Body of pancreas (tissue), 4 donors: ENCODE data around the gene COL23A1. TPM values are rescaled to one million over a fixed set of nuclear protein-coding genes. Genes with fewer than 3 reads are reported as not detected.
"Not testable (repeated sequence)": the region's sequence is repeated elsewhere in the genome, so short reads cannot be mapped to it uniquely, and the experiment has no call there.

Experiments used
- ATAC-seq: fragments of 150-250 bp; one replicate; pipeline ENCODE4 v1.9.1; 2016
- DNase-seq, 4 donors: peaks; one replicate each; pipeline ENCODE4 v3.0.0-alpha.2; 2019
- H3K27ac ChIP-seq, 4 donors: fragments of 200-600 bp; sonication (generic); 1 replicate in 3 of 4; 2 replicates in 1 of 4; pipeline versions ENCODE4 v1.5.1 to v1.6.1; 2016 to 2019; ENCODE audit warnings: mild to moderate bottlenecking in 1 of 4, mixed read lengths in 1 of 4, moderate library complexity in 1 of 4
- H3K27me3 ChIP-seq, 2 donors: fragments of 200-600 bp; sonication (generic); one replicate each; pipeline ENCODE4 v1.6.0; 2016; ENCODE audit warnings: mild to moderate bottlenecking in 1 of 2
- H3K36me3 ChIP-seq, 2 donors: fragments of 200-600 bp; sonication (generic); replicated peaks in 1 of 2; 2 replicates each; pipeline ENCODE4 v1.5.1; 2016; ENCODE audit warnings: low read depth in 2 of 2; ENCODE audit not compliant: insufficient read depth in 1 of 2
- H3K4me1 ChIP-seq: fragments of 200-600 bp; sonication (generic); one replicate; pipeline ENCODE4 v1.6.0; 2016
- H3K4me3 ChIP-seq, 2 donors: fragments of 200-600 bp; sonication (generic); 1 replicate in 1 of 2; 2 replicates in 1 of 2; pipeline ENCODE4 v1.5.1; 2016 to 2019
- H3K9me3 ChIP-seq, 3 donors: fragments of 200-600 bp; sonication (generic); 1 replicate in 2 of 3; 2 replicates in 1 of 3; pipeline ENCODE4 v1.5.1; 2016
- POLR2A ChIP-seq, 3 donors: fragments of 450-650 bp; IDR thresholded peaks; one replicate each; pipeline ENCODE4 v1.6.1; 2016; ENCODE audit warnings: antibody characterized with exemption in 3 of 3, mild to moderate bottlenecking in 2 of 3
- WGBS, 2 donors: methylation state at CpG; one replicate each; pipeline ENCODE4 v1.1.5; 2017; 5-methylcytosine and 5-hydroxymethylcytosine counted together
- intact Hi-C: fragments of 100-400 bp; cut with DNase I; formaldehyde crosslinking; loops from one replicate; pipeline ENCODE4 v1.15.1; 2023
- total RNA-seq, 2 donors: library from RNA; depleted of rRNA; stranded (reverse); fragments of >200 nt; gene quantifications; one replicate each; pipeline ENCODE4 v1.1.0, GENCODE V29; 2016
- TF ChIP-seq, protein P1 (sequence below), 7 experiments: fragments of 450-650 bp in 4 of 7; fragments of 200-600 bp in 3 of 7; sonication (generic) in 3 of 7; IDR thresholded peaks; one replicate each; pipeline ENCODE4 v1.5.1; 2016 to 2019; ENCODE audit warnings: antibody characterized with exemption in 7 of 7

The COL23A1 gene
- total RNA-seq, 2 donors from 2014 or later, result not detected

DNA sequence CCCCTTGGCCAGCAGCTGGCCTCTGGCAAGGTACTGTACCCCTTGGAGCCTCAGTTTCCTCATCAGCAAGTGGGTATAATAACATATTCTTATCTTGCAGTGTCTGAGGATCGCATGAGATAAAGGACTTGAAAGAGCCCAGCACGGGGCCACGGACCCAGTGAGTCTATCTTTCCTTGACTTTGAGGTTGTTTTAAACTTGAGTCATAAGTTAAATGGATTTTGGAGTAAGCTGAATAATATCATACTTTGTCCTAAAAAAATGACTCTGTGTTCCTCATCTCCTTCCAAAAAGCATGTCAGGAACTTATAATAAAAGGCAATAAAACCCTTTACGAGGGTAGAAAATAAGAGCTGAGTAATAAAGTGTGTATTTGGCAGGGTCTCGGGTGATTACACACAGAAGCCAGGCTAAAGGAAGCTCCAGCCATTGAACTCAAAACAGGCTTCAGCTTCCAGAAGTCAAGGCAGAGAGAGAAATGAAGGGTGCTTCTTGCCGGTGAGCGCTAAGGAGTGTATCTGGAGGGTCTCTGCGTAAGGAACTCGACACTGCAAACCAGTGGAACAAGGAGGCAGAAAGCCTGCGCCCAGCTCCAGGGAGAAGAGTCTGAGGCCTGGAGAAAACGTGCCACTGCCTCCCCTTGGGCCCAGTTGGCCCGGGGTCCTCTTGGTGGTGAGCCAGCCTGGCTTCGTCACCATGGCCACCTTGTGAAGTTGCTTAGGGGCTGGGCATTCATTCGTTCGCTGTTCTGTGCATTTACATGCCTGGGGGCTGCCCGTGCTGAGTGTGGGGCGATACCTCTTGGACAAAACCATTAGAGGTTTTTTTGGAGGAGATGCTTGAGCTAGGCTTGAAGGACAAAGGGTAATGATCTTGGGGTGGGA lies 285.2 kb downstream of the COL23A1 start:
- H3K36me3 ChIP-seq, result no peaks in the 10 kb centered on the region
- ATAC-seq (no peak), DNase-seq (peak in 2 of 4 donors; percentile 0 to 5)
- no peak overlapping the region for H3K4me3 ChIP-seq
- no peaks in the 10 kb centered on the region for H3K27me3 ChIP-seq
- TF ChIP-seq POLR2A (IDR thresholded peaks at IDR 0.05), result no peak
- TF ChIP-seq, protein P1, sequence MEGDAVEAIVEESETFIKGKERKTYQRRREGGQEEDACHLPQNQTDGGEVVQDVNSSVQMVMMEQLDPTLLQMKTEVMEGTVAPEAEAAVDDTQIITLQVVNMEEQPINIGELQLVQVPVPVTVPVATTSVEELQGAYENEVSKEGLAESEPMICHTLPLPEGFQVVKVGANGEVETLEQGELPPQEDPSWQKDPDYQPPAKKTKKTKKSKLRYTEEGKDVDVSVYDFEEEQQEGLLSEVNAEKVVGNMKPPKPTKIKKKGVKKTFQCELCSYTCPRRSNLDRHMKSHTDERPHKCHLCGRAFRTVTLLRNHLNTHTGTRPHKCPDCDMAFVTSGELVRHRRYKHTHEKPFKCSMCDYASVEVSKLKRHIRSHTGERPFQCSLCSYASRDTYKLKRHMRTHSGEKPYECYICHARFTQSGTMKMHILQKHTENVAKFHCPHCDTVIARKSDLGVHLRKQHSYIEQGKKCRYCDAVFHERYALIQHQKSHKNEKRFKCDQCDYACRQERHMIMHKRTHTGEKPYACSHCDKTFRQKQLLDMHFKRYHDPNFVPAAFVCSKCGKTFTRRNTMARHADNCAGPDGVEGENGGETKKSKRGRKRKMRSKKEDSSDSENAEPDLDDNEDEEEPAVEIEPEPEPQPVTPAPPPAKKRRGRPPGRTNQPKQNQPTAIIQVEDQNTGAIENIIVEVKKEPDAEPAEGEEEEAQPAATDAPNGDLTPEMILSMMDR (IDR thresholded peaks at IDR 0.05), result no peak
- intact Hi-C loops, result no loop called here
- no peak overlapping the region for H3K27ac ChIP-seq
- H3K9me3 ChIP-seq, result no peaks in the 10 kb centered on the region
- H3K4me1 ChIP-seq, result no peaks in the 10 kb centered on the region
- WGBS, 2 donors, result 80 to 85% methylated on average over 17 of the region's 17 CpGs

DNA sequence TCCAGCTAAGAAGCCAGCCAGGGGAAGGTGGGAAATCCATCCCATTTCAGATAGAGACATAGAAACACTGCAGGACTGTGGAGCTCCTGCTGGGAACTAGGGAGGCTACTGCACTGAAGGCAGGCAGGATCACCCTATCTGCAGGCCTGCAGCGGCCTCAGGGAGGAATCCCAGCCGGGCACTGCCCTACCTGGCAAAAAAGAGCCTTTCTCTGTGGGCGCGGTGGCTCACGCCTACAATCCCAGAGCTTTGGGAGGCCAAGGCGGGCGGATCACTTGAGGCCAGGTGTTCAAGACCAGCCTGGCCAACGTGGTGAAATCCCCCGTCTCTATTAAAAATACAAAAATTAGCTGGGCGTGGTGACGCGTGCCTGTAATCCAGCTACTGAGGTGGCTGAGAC lies 286.2 kb downstream of the COL23A1 start:
- TF ChIP-seq POLR2A (IDR thresholded peaks at IDR 0.05), result no peak
- Histone ChIP-seq H3K36me3 (no peaks in the 10 kb centered on the region), H3K9me3 (no peaks in the 10 kb centered on the region), H3K27ac (no peak overlapping the region), H3K4me3 (no peak overlapping the region), H3K4me1 (no peaks in the 10 kb centered on the region), H3K27me3 (no peaks in the 10 kb centered on the region)
- WGBS, 2 donors, result 78 to 81% methylated on average over 7 to 12 of the region's 12 CpGs
- intact Hi-C loops, result no loop called here
- peak in 1 of 4 donors; percentile 7 for DNase-seq
- no peak for ATAC-seq

DNA sequence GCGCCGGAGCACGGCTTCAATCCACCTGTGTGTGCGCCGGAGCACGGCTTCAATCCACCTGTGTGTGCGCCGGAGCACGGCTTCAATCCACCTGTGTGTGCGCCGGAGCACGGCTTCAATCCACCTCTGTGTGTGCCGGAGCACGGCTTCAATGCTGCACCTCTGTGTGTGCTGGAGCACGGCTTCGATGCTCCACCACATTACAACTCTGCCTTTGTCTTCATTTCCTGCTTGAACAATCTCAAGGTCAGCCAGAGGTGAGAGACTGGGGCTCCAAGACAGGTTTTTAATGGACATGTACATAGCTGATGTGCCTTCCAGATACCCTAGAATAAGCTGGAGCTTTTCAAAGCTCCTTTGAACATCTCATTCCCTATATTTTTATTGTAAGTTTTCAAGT lies 287.9 kb downstream of the COL23A1 start:
- H3K36me3 ChIP-seq, H3K27ac ChIP-seq, H3K27me3 ChIP-seq, intact Hi-C loops, ATAC-seq, H3K4me3 ChIP-seq, DNase-seq, H3K9me3 ChIP-seq, H3K4me1 ChIP-seq: not testable (repeated sequence)
- 49 to 82% methylated on average over 8 to 15 of the region's 16 CpGs for WGBS, 2 donors

DNA sequence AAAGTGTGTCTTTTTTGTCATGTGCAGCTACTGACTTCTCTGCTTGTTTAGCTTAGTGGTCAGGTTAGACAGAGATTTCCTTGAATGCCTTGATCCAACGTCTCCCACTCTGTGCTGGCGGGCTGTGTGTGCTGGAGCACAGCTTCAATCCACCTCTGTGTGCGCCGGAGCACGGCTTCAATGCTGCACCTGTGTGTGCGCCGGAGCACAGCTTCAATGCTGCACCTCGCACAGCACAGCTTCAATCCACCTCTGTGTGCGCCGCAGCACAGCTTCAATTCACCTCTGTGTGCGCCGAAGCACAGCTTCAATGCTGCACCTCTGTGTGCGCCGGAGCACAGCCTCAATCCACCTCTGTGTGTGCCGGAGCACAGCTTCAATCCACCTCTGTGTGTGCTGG lies 288.6 kb downstream of the COL23A1 start:
- TF ChIP-seq POLR2A (IDR thresholded peaks at IDR 0.05), result no peak
- TF ChIP-seq, protein P1 (IDR thresholded peaks at IDR 0.05), result no peak
- Histone ChIP-seq H3K27ac (no peak overlapping the region), H3K9me3 (no peaks in the 10 kb centered on the region), H3K36me3 (no peaks in the 10 kb centered on the region), H3K27me3 (no peaks in the 10 kb centered on the region), H3K4me1 (no peaks in the 10 kb centered on the region), H3K4me3 (no peak overlapping the region)
- WGBS, 2 donors, result 85 to 90% methylated on average over 9 to 12 of the region's 15 CpGs
- no peak for DNase-seq
- intact Hi-C loops, result no loop called here
- ATAC-seq, result no peak

DNA sequence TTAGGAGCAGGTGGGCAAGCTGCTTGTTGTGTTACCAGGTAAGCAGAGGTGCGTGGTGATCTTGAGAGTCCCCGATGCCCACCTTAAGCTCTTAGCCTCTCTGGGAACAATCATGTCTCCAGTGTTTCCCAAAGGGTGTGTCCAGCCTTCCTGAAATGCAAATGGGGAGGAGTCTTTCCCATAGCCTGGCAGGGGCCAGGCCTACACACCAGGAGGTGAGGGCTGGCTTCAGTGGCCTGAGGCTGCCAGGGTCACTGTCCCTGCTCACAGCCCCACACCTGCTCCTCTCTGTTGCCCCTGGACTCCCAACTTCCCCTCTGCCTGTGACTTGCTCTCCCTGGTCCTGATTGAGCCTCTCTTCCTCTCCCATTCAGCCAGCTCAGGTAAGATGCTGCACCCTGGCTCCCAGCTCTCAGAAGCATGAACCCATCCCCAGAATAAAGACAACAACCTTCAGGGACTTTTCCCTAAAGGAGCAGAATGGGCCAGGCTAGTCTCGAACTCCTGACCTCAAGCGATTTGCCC lies 291.8 kb downstream of the COL23A1 start:
- H3K27ac ChIP-seq, result no peak overlapping the region
- WGBS, 2 donors, result 87 to 88% methylated on average over 2 to 4 of the region's 4 CpGs
- DNase-seq (peak in 1 of 4 donors; percentile 6), ATAC-seq (no peak)
- TF ChIP-seq, protein P1 (IDR thresholded peaks at IDR 0.05), result no peak
- TF ChIP-seq POLR2A (IDR thresholded peaks at IDR 0.05), result no peak
- H3K4me3 ChIP-seq, result no peak overlapping the region
- no peaks in the 10 kb centered on the region for H3K9me3 ChIP-seq
- H3K36me3 ChIP-seq, result no peaks in the 10 kb centered on the region
- intact Hi-C loops, result no loop called here
- no peaks in the 10 kb centered on the region for H3K4me1 ChIP-seq
- no peaks in the 10 kb centered on the region for H3K27me3 ChIP-seq
